GM19395 (cell line): ENCODE data around the gene KCNK10.

Experiments
- ATAC-seq: cut with Tn5 transposase; IDR thresholded peaks from one replicate; pipeline ENCODE4 v1.9.1; 2021; ENCODE audit warnings: mild to moderate bottlenecking, moderate library complexity; ENCODE audit not compliant: unreplicated experiment

Gene KCNK10, protein sequence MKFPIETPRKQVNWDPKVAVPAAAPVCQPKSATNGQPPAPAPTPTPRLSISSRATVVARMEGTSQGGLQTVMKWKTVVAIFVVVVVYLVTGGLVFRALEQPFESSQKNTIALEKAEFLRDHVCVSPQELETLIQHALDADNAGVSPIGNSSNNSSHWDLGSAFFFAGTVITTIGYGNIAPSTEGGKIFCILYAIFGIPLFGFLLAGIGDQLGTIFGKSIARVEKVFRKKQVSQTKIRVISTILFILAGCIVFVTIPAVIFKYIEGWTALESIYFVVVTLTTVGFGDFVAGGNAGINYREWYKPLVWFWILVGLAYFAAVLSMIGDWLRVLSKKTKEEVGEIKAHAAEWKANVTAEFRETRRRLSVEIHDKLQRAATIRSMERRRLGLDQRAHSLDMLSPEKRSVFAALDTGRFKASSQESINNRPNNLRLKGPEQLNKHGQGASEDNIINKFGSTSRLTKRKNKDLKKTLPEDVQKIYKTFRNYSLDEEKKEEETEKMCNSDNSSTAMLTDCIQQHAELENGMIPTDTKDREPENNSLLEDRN

DNA sequence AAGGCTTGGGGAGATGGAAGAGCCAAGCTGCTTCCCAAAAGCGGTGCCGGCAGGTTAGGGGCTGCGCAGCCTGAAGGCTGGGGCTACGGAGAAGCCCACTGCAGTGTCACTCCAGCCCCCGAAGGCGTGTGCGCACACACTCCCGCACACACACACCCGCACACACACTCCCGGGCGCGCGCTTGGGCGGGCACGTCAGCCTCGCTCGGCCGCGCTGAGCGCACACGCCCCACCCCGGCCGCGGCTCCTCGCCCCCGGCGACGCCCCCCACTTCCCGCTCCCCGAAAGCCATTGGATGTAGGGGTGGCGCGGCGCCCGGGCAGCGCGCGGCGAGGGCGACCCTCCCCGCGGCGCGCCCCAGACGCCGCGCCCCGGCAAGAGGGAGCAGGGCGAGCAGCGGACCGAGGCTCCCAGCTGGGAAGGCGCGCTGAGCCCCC lies at the start of gene KCNK10:
Gene KCNK10 (minus strand): TSS at position 184 of the 437 bp plus-strand sequence. CDS start 471 bp downstream, outside the sequence.
- ATAC-seq: peak; percentile 42

DNA sequence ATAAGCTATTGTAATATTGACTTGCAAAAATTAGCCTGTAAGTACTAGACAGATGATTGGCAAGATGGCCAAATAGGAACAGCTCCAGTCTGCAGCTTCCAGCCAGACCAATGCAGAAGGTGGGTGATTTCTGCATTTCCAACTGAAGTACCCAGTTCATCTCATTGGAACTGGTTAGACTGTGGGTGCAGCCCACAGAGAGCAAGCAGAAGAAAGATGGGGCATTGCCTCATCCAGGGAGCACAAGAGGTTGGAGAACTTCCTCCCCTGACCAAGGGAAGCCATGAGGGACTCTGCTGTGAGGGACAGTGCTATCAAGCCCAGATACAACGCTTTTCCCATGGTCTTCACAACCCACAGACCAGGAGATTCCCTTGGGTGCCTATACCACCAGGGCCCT lies 46.4 kb upstream of the KCNK10 start:
- no peak for ATAC-seq

DNA sequence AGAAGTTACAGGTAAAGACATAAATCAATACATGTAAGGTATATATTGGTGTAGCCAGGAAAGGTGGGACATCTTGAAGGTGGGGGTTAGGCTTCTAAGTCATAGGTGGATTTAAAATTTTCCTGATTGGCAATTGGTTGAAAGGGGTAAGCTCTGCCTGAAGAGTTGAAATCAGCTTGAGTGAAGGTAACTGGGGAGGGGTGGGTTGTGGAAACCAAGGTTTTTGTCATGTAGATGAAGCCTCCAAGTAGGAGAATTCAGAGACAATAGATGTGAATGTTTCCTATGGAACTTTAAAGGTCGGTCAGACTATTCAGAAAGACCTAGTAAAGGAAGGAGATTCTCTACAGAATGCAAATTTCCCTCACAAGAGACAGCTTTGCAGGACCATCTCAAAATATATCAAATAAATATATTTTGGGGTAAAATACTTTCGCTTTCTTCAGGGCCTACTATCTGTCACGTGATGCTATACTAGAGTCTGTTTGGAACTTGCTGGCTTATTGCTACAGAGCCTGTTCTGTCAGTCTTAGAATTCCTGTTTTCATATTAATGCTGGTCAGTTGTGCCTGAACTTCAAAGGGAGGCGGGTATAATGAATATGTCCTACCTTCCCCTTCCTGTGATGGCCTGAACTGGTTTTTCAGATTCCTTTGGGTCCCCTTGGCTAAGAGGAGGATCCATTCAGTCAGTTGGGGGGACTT lies 41.8 kb upstream of the KCNK10 start:
- ATAC-seq: no peak

DNA sequence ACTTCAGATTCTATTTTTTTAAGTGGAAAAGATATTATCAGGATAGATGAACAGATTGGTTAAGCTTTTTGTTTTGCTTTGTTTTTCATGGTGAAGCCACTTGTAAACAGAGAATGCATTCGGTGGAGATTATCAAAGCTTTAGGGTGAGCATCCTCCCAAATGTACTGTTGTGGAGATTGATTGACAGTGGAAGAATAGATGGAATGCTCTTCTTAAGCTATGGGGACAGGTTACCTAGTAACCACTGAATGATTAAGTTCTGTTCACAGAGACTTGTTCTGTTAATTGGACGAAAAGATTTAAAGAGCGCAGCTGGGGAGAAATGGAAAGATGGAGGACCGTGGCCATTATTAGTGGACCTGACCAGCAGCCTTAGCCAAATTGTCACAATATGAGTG lies 40.6 kb upstream of the KCNK10 start:
- no peak for ATAC-seq

DNA sequence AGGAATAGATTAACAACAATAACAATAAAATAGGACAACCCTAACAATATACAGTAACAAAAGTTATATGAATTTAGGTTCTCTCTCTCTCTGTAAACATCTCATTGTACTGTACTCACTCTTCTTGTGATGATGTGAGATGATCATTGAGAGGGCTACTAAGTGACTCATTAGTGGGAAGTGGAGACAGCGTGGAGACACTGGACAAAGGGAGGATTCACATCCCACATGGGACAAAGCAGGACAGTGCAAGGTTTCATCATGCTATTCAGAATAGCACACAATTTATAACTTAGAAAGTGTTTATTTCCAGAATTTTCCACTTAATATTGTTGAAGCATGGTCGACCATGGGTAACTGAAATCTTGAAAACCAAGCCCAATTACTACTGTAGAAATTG lies 36.4 kb upstream of the KCNK10 start:
- no peak for ATAC-seq

DNA sequence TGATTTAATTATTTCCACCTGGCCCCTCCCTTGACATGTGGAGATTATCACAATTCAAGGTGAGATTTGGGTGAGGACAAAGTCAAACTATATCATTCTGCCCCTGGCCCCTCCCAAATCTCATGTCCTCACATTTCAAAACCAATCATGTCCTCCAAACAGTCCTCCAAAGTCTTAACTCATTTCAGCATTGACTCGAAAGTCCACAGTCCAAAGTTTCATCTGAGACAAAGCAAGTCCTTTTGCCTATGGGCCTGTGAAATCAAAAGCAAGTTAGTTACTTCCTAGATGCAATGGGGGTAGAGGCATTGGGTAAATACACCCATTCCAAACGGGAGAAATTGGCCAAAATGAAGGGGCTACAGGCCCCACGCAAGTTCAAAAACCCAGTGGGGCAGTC lies 31.3 kb upstream of the KCNK10 start:
- ATAC-seq: no peak

DNA sequence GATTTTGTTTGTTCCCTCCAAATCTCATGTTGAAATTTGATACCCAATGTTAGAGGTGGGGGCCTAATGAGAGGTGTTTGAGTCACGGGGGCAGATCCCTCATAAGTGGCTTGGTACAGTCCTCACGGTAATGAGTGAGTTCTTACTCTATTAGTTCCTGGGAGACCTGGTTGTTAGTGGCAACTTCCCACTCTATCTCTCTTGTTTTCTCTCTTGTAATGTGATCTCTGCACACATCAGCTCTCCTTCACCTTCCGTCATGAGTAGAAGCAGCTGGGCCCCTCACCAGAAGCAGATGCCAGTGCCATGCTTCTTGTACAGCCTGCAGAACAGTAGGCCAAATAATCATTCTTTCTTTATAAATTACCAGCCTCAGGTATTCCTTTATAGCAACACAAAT lies 29.6 kb upstream of the KCNK10 start:
- ATAC-seq: no peak

DNA sequence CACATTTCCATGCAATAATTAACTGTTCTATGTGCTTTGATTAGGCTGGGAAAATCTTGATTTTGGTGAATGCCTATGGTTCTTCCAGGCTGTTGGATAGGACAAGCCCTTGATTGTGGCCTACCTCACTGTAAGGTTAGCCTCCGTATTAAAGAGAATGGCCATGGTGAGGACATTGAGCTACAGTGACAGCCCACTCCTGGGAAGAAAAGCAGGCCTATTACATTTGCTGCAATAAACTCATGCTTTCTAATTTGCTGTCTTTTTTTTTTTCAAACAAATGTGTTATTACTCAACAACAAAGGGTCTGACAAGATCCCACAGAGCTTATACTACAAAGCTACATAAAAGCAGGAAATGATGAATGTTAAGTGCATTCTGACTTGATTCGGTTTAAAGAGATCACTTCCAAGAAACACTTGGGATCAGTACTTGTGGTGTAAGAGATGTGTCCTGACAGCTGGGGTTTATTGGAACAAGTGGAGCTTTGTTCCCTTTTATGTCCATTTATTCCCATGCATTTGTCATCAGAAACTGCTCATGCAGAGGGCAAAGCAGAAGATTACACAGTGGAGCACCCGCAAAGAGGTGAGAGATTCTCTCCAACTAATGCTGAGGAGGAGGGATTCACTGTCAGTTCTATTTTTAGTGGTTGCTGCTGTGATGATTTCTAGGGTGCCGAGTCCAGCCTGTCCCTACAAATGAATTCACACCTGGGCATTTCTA lies 29.1 kb upstream of the KCNK10 start:
- ATAC-seq: no peak

DNA sequence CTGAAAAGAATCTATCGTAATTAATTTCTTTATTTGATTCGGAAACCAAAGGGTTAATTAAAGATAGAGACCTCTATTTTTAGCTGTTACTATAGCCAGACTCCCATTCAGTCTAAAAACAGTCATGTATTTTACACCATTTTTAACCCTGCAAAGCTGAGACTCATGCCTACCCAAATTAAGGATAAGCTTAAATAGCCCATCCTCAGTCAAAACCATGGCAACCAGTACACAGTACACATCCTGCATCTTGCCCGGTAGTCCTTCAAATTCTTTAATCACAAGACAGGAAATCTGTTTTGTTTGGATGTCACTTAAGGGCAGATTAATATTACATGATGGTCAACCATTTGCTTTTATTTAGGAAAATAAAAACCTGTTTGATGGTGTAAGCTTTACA lies 25.5 kb upstream of the KCNK10 start:
- ATAC-seq: no peak

DNA sequence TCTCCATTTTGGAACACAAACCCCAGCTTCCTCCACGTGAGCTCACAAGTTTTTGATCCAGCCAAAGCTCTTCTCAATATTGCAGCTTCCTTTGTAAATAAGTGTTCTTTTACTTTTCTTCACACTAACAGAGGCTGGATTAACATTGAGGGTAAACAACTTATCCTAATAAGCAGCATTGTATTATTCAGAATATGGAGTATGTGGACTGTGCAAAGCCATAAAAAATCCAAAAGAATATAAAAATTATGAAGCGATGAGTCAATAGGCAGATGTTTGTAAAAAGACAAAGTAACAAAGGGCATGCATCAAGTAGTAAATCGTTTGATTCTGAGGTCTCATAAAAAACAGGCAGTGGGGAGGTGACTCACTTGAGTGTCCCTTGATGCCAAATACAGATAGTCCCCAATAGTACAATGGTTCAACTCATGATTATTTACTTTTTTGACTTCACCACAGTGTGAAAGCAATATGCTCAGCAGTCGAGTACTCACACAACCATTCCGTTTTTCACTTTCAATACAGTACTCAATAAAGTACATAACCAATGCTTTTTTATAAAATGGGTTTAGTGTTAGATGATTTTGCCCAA lies 23.1 kb upstream of the KCNK10 start:
- no peak for ATAC-seq

DNA sequence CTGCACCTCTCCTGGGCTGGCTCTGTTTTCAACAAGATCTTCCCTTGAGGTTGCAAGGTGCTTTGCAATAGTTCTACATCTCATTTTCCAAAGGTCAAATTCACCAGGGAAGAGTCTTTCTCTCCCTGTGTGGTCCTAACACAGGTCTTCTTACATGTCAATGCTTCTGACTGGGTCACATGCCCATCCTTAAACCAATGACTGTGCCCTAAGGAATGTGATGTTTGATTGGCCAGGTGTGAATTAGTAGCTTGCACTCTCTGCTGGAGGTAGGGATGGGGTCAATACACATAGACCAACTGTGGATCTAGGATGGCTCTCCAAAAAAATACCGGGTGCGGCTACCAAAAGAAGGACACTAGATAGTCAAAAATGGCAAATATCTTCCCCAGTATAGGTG lies 19.9 kb upstream of the KCNK10 start:
- no peak for ATAC-seq

DNA sequence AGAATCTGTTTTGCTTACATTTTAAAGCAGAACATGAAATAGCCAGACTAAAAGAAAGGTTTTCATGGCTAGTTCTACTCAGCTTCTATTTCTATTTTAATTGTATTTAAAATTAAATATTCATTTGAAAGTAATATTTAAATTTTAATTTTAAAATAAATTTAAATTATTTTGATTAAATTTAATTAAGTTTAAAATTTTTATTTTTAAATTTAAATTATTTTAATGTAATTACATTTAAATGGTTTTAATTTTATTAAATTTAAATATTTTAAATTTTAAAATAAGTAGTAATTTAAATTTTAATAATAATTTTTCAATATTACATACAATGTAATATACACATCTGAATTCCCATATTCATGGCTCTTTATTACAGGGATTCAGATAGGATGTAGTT lies 17.3 kb upstream of the KCNK10 start:
- no peak for ATAC-seq

DNA sequence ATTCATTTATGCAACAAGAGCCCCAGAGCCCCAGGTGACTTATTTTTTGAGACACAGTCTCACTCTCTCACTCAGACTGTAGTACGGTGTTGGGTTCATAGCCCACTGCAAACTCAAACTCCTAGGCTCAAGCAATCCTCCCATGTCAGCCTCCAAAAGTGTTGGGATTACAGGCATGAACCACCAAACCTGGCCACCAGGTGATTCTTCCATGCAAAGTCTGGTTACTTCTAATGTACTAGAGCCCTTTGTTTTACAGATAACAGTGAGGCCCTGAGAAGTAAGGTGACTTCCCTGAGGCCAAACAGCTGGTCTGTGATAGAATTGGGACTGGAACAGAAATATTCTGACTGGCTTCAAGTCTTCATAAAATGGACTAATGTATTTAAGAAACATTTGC lies 10.0 kb upstream of the KCNK10 start:
- ATAC-seq: no peak

DNA sequence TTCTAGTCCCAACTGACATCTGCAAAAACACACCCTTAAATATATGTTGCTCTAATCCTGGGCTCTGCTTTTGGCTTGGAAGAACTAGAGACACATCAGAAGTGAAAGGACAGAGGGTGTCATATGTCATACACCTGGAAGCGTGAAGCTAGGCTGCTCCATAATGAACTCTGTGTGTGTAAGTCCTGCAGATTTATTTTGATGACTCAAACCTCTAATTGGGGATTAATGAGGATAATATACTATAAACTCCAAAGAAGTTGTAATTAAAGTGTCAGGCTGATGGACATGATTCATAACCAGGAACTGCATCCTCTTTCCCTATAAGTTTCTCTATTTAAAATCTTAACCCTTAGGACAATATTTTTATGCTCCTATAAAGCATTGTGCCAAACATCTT lies 4.4 kb upstream of the KCNK10 start:
- no peak for ATAC-seq

DNA sequence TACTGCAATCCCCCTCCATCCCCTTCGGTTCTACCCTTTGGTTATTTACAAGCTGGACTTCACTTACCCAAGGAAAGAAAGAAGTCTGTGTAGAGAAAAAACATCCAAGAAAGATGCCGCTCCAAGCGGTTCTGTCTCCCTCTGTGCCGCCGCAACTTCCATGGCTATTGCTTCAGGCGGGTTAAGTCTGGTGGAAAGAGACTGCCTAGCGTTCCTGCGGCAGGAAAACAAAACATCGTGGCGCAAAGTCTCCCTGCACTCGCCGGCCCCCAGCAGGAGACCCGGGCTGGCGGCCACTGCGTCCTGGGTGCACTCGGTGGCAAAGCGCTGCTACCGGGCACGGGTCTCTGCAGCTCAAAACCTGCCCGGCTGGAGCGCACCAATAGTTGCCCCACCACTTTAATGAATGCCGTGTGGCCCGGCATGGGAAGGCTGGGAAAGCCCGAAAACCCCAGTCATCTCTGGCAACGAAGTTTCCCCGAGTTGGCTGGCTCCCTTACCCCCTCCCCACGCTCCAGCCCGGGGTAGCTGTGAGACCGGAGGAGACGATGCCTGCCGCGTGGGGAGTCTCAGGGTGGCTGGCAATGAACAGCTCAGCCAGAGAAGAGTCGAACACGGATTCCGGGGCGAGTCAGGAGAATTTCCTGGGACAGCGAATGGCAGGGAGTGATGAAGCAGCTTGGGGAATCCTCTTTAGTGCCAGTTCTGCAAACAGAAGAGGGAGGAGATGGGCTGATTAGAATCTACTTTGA lies 3.5 kb upstream of the KCNK10 start:
- ATAC-seq: no peak

DNA sequence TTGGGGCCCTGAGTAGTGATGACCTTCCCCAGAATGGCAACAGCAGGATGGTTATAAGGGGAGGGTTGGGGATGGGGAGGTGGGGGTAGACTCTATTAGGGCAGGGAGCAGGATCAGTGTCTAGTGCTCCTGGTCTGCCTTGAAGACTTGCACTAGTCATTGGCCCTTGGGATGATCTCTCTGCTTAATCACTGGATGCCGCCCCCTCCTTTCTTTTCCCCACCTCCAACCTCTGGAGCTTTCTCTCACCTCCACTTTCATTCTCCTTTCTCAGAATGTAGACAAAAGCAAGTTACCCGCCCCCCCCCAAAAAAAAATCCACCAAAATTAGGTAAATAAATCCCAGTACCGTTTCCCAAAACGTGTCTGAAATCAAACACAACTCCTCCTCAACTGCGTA lies 2.8 kb upstream of the KCNK10 start:
- ATAC-seq: no peak

DNA sequence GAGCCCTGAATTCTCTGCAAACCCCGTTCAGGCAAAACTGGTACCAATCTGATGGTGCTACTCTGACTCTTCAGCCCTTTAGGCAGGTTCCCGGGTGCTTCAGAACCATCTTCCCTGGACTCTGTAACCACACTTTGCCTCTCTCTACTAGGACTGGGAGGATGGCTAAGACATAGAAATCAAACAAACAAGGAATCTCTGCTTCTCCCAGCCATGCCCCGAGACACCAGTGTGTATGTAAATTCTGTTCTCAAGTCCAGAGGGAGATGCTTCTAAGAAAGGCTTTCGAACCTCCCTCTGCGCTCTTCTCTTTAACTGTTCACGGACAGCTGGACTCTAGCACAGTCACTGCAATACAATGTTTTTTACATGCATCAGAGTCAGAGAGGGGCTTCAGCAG lies 1.9 kb upstream of the KCNK10 start:
- no peak for ATAC-seq

DNA sequence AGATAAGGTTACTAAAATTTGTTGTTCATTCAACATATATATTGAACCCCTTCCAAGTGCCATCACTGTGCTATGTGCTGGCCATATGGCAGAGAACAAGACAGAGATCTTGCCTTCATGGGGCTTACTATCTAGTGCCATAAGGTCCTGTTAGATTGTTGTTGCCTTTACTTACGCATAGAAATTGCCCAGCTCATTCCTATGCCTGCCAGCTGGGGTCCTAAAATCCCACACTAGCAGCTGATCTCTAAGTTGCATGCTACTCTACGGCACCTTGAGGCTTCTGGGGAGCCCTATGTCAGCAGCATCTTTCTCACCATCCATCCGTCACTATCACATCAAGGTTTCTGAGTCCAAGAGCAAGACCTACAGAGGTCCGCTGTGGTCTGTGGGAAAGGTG lies 1.4 kb upstream of the KCNK10 start:
- no peak for ATAC-seq

DNA sequence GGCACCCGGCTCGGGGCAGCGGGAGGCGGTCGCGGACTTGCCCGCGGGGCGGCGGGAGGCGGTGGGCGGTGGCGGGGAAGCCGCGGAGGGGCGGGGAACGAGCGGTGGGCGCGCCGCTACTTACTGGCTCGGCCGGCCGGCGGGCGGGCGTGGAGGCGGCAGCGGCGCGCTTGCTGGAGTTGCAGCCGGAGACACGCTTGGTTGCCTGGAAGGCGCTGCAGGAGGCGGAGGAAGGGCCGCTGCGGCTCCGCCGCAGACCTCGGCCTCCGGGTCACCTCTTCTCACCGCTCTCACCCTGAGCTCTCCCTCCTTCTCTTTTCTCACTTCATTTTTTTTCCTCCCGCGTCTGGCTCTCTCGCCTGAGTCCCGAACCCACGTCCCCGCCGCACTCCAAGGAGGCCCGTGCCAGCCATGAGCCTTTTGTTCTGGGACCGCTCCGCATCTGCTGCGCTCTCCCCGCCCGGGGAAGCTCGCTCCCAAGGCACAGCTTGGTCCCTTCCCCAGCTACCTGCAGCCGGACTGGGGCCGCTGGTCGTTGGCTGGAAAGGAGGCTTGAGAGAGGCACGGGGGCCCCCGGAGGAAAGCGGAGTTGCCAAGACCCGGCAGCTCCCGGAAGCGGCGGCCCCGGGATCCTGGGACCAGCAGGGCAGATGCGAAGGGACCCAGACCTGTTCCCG lies 592 bp upstream of the KCNK10 start:
- ATAC-seq: peak; percentile 93
